ENCODE results near the gene C5orf47.

GRCh38 chr5:173970878-173971650, 17.9 kb upstream of the C5orf47 start:
- TF ChIP-seq TAF1 (IDR thresholded peaks at IDR 0.05; ENCODE audit: borderline replicate concordance, insufficient read depth, low read length) = no peak
- no peak for TF ChIP-seq REST (IDR thresholded peaks at IDR 0.05; ENCODE audit: insufficient read depth in 1 of 2, low read depth in 2 of 2, low read length in 2 of 2)

Data from PFSK-1 (cell line).